Cortex of kidney (tissue), 1 donor: ENCODE results near the gene MINDY4.

Experiments
- DNase-seq: peaks from one replicate; lab custom pipeline; 2025; lab: John Stamatoyannopoulos, UW

Gene MINDY4

DNA sequence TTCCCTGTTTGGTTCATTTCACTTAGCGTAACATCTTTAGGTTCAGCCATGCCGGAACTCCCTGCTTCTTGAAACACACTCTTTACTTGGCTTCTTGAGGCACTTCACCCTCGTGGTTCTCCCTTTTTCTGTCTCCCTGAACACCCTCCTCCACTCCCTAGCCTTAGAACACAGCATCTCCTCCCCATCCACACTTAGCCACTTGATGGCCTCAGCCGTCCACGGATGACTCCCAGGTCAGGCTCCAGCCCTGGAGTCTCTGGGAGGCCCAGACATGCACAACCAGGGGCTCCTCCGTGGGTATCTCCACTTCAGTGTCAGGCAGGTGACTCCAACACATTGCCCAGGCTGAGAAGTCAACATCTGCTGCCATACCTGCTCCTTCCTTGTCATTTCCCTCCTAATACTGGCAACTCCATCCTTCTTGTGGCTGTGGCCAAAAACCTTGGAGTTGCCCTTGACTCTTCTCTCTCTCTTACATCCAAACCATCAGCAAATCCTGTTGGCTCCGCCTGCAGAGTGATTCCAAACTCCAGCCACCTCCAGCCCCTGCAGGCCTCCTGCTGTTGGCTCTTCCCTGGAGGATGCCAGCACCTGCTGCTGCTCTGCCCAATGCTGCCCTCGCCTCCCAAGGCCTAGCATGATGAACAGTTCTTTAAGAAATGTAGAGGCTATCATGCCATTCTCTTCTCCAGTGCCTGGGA is 27.7 kb upstream of the MINDY4 start:
- DNase-seq, result no peak

GRCh38 chr7:30744075-30744417 is 27.2 kb upstream of the MINDY4 start:
- no peak for DNase-seq

DNA sequence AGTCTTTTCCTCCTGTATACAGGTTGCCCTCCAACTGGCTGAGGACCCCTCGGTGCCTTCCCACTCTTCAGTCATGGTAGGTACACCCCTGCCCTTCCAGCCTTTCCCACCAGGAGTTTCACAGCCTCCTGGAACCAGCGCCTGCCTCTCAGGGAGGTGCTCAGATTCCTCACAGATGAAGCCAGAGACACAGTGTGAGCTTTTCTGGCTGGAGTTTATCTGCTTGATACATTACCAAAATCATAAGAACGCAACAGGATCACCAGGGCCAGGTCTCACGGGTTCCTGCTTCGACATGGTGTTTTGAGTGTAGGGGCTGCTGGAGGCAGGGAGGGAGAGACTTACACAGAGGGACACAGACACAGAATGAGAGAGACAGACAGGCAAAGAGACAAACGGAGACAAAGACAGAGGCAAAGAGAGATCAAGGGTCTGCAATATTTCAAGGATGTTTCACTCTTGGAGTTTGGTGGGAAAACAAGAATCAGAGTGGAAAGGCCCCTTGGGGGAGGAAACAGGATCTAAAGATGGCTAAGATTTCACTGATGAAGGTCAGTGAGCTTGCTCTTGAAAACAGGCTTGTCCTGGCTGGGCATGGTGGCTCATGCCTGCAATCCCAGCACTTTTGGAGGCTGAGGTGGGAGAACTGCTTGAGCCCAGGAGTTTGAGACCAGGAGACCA is 25.8 kb upstream of the MINDY4 start:
- DNase-seq, result no peak

DNA sequence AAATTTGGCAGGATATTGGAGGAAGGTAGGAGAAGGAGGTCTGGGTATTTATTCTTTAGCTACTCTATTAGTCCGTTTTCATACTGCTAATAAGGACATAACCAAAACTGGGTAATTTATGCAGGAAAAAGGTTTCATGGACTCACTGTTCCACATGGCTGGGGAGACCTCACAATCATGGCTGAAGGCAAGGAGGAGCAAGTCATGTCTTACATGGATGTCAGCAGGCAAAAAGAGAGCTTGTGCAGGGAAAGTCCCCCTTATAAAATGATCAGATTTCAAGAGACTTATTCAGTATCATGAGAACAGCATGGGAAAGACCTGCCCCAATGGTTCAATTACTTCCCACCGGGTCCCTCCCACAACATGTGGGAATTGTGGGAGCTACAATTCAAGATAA is 21.2 kb upstream of the MINDY4 start:
- DNase-seq, result no peak

GRCh38 chr7:30750683-30751650 is 20.2 kb upstream of the MINDY4 start:
- DNase-seq, result no peak

- no peak for DNase-seq
These were observed 19.4 kb upstream of the MINDY4 start, which contains the start of gene INMT for GRCh38 chr7:30751696-30752273. Gene INMT, plus strand, starts transcription at chr7:30752135. Its CDS starts 16 bp downstream, at chr7:30752151.

DNA sequence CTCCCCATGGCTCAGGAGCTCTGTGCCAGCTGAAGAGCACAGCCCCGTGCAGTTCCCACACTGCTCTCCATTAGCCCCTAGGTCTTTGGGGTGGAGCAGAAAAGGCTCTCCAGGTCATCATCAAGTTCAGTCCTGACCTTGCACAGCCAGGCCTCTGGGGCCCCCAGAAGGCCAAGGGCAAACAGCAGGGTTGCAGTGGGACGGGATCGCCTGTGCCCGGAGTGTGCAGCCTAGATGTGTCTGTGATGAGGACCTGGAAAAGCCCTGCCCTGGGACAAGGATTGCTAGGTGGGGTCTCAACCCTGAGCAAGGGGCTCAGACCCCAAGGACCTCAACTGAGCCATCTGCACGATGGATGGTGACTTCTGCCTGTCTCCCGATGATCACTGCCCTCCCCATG is 18.7 kb upstream of the MINDY4 start:
- no peak for DNase-seq

- DNase-seq, result no peak
These were observed 18.2 kb upstream of the MINDY4 start for GRCh38 chr7:30752979-30753378.

- no peak for DNase-seq
These were observed 16.8 kb upstream of the MINDY4 start for GRCh38 chr7:30754315-30754877.

GRCh38 chr7:30755384-30756154 is 15.6 kb upstream of the MINDY4 start:
- DNase-seq, result no peak

- DNase-seq, result no peak
These were observed 13.9 kb upstream of the MINDY4 start for GRCh38 chr7:30757342-30757692.

GRCh38 chr7:30760514-30761213 is 10.6 kb upstream of the MINDY4 start:
- DNase-seq, result no peak

DNA sequence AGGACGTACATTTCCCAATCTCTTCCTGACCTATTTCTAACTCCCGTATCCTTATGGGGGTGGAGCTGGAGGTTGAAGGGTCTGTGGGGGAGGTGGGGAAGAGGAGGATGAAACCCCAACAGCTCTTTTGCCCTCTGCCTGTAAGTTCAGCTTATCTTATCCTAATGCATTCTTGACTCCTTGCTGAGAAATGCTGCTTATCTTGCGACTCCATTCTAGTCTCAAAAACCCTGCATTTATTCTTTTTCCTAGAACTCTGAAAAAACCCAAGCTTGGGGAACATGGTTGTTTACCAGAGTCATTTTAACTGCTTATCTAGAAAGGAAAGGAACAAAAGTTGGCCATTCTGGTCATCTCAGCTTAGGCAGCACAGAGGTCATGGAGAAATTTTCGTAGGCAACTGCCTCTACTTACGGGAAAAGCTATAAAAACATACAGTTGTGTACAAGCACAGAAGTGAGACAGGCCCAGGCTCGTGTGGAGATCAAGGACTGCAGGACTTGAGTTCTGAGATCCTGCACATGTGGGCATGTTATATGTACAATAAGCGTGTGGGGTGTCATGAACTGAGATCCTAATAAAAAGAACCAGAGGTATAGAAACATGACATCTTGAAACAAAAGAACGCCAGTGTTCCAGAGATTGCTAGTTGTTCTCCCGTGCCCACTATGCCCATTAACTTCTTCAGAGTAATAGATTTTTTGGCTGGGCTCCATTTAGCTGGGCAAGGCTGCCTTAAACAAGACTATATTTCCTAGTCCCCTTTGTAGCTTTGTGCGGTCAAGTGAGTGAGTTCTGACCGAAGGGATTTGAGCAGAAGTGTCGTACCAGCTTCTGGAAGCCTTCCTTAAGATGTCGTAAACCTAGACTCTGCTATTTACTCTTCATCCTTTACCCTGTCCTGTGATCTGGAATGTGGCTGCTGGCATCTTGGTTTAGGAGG is 9.7 kb upstream of the MINDY4 start:
- no peak for DNase-seq

- DNase-seq, result no peak
These were observed 6.9 kb upstream of the MINDY4 start for GRCh38 chr7:30764030-30764975.

DNA sequence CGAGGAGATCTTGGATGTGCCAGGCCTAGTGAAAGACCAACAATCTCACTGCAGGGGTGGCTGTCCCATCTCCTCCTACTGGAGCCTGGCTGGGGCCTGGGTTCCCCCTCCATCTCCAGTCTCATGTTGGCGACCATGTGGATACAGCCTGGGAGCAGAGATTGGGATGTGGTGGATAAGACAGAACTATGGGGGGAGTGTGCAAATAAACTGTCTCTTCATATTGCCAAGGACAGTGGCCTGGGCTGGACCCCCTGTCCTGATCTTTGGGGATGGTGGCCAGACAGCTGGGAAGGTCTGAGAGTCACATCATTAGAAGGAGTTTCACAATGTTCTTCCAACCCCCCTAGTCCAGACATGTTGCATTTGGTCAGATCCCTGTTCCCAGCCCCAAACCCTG is 5.8 kb upstream of the MINDY4 start:
- no peak for DNase-seq

DNA sequence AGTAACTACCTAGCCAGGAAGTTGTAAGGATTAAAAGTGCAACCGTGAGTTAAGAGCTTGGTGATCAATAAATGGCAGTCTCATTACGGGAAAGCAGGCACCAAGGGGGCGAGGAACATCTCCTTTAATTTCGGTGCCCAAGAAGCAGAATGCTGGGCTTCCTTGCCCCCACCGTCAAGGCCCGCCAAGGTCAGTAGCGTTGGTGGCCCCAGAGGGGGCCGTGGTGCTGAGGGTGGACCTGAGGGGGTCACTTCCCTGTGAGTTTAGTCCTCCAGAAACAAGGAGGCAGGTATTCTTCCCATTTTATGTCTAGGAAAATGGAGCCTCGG is 408 bp upstream of the MINDY4 start:
- no peak for DNase-seq

DNA sequence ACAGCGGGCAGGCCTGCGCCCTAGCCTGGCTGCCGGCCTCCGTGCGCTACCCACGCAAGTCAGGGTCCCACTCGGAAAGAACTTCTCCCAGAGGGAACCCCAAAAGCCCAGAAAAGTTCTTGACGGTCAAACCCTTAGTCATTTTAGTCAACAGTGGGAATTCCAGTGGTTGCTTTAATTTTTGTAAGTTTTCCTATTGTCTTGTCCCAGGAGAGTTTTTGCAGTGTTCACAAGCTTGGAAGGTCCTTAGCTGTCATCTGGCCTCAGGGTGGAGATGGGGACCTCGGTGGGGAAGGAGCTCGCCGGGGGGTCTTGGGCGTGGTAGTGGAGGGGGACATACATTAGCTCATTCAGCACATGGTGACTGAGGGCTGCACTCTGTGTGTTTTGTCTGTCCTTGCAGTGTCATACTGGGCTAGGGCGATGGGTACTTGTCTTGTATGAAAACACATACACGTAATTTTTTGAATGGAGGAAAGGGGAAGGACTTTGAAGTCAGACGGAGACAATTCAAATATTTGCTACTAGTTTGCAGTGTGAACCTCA is 736 bp downstream of the MINDY4 start:
- no peak for DNase-seq

DNA sequence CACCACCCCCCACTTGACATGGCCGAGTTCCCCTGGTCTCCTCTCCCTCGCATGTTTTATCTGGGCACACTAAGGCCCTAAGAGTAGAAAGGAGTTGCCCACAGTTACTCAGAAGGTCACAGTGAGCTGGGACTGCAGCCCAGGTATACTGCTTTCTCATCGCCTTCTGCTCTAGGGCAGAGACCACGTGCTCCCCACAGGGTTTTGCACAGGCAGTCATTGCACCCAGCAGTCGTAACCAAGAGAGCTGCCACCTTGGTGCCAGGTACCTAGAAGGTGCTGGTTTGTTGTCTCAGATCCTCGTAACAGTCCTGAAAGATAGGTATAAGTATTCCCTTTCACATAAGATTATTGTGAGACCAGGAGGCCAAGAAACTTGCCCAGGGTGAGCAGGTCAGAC is 1.8 kb downstream of the MINDY4 start:
- DNase-seq, result no peak
